ENCODE data around the gene OR4E2. TPM values are rescaled to one million over a fixed set of nuclear protein-coding genes. Genes with fewer than 3 reads are reported as not detected.

Gene OR4E2
- polyA plus RNA-seq, 1 donor from 2014 or later, result not detected

DNA sequence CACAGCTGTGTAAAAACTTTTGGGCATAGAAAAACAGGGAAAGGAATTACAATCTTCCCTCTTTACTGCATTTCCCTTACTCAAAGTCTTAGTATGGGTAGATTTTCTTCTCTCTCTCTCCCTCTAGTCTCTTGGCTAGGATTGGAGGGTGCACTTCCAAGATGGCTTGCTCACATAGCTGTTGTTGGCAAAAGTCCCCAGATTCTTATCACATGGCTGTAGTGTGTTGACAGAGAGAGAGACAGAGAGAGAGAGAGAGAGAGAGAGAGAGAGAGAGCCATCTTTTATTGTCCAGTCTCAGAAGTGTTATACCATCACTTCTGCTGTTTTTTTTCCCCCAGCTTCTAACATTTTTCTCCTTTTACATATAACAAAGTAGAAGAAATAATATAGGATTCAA, 6.3 kb upstream of the OR4E2 start:
- Histone ChIP-seq H3K27me3 (ENCODE audit: insufficient read depth, low read depth, low read length) (no peaks in the 10 kb centered on the region), H3K9ac (ENCODE audit: low read length) (no peak overlapping the region), H2AFZ (ENCODE audit: low read depth, low read length) (no peak overlapping the region), H3F3A (ENCODE audit: insufficient read depth, low read length, poor library complexity, severe bottlenecking) (no peaks in the 10 kb centered on the region), H3K9me2 (ENCODE audit: insufficient read depth, low read length) (no peaks in the 10 kb centered on the region), H3K27ac (ENCODE audit: low read length) (no peak overlapping the region), H4K20me1 (ENCODE audit: insufficient read depth) (no peaks in the 10 kb centered on the region), H3K36me3 (ENCODE audit: insufficient read depth, low read length) (no peaks in the 10 kb centered on the region), H3K9me3 (ENCODE audit: low read length) (no peaks in the 10 kb centered on the region), H3K4me2 (ENCODE audit: low read length) (no peak overlapping the region), H3K79me2 (replicated peaks; ENCODE audit: insufficient read depth, low read length) (no peaks in the 10 kb centered on the region), H3K4me3 (ENCODE audit: low read length) (no peak overlapping the region)
- TF ChIP-seq SMC3 (conservative IDR thresholded peaks at IDR 0.05; ENCODE audit: poor library complexity) (no peak), RAD21 (conservative IDR thresholded peaks at IDR 0.05) (no peak), EZH2 (IDR thresholded peaks at IDR 0.05; ENCODE audit: borderline replicate concordance, insufficient read depth, low read length, poor library complexity, severe bottlenecking) (no peak), POLR2AphosphoS5 (IDR thresholded peaks at IDR 0.05) (no peak), EP300 (conservative IDR thresholded peaks at IDR 0.05; ENCODE audit: poor library complexity, severe bottlenecking) (no peak), TAF1 (IDR thresholded peaks at IDR 0.05; ENCODE audit: low read depth) (no peak), MXI1 (conservative IDR thresholded peaks at IDR 0.05; ENCODE audit: poor library complexity, severe bottlenecking) (no peak)
- TF ChIP-seq, protein P1, sequence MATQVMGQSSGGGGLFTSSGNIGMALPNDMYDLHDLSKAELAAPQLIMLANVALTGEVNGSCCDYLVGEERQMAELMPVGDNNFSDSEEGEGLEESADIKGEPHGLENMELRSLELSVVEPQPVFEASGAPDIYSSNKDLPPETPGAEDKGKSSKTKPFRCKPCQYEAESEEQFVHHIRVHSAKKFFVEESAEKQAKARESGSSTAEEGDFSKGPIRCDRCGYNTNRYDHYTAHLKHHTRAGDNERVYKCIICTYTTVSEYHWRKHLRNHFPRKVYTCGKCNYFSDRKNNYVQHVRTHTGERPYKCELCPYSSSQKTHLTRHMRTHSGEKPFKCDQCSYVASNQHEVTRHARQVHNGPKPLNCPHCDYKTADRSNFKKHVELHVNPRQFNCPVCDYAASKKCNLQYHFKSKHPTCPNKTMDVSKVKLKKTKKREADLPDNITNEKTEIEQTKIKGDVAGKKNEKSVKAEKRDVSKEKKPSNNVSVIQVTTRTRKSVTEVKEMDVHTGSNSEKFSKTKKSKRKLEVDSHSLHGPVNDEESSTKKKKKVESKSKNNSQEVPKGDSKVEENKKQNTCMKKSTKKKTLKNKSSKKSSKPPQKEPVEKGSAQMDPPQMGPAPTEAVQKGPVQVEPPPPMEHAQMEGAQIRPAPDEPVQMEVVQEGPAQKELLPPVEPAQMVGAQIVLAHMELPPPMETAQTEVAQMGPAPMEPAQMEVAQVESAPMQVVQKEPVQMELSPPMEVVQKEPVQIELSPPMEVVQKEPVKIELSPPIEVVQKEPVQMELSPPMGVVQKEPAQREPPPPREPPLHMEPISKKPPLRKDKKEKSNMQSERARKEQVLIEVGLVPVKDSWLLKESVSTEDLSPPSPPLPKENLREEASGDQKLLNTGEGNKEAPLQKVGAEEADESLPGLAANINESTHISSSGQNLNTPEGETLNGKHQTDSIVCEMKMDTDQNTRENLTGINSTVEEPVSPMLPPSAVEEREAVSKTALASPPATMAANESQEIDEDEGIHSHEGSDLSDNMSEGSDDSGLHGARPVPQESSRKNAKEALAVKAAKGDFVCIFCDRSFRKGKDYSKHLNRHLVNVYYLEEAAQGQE (IDR thresholded peaks at IDR 0.05; ENCODE audit: borderline replicate concordance), result no peak
- TF ChIP-seq, protein P2, sequence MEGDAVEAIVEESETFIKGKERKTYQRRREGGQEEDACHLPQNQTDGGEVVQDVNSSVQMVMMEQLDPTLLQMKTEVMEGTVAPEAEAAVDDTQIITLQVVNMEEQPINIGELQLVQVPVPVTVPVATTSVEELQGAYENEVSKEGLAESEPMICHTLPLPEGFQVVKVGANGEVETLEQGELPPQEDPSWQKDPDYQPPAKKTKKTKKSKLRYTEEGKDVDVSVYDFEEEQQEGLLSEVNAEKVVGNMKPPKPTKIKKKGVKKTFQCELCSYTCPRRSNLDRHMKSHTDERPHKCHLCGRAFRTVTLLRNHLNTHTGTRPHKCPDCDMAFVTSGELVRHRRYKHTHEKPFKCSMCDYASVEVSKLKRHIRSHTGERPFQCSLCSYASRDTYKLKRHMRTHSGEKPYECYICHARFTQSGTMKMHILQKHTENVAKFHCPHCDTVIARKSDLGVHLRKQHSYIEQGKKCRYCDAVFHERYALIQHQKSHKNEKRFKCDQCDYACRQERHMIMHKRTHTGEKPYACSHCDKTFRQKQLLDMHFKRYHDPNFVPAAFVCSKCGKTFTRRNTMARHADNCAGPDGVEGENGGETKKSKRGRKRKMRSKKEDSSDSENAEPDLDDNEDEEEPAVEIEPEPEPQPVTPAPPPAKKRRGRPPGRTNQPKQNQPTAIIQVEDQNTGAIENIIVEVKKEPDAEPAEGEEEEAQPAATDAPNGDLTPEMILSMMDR (IDR thresholded peaks at IDR 0.05; ENCODE audit: poor library complexity, severe bottlenecking), result no peak

DNA sequence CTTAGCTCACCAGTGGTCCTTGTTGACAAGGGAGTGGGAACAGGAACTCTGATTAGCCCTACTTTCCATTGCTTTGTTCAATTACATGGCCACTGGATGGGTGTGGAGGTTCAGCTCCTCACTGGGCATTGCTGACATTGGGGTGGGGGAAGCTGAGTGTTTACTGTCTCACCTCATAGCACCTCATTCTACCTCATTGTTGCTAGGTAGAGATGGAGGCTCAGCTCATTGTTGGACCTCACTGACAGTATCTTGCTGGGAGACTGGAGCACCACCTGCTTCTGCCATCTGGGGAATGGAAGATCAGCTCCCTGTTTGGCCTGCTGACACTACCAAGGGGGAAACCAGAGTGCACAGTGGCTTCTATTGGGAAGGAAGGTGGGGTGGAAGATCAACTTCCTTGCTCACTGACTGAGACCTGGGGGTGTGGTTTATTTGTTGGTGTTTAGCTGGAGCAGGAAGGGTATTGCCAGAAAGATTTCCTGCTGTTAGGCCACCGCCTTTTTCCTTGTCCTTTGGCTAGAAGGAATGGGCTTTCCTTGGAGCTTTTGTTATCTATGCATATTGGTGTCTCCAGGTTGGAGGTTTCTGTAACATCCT, 1.3 kb upstream of the OR4E2 start:
- no peaks in the 10 kb centered on the region for H3K27me3 ChIP-seq (ENCODE audit: insufficient read depth, low read depth, low read length)
- no peaks in the 10 kb centered on the region for H3K79me2 ChIP-seq (replicated peaks; ENCODE audit: insufficient read depth, low read length)
- H3F3A ChIP-seq (ENCODE audit: insufficient read depth, low read length, poor library complexity, severe bottlenecking), result no peaks in the 10 kb centered on the region
- no peak overlapping the region for H3K27ac ChIP-seq (ENCODE audit: low read length)
- no peaks in the 10 kb centered on the region for H3K9me2 ChIP-seq (ENCODE audit: insufficient read depth, low read length)
- H3K36me3 ChIP-seq (ENCODE audit: insufficient read depth, low read length), result no peaks in the 10 kb centered on the region
- no peaks in the 10 kb centered on the region for H3K9me3 ChIP-seq (ENCODE audit: low read length)
- H4K20me1 ChIP-seq (ENCODE audit: insufficient read depth), result no peaks in the 10 kb centered on the region
- H2AFZ ChIP-seq (ENCODE audit: low read depth, low read length), result no peak overlapping the region
- H3K4me3 ChIP-seq (ENCODE audit: low read length), result no peak overlapping the region
- no peak overlapping the region for H3K4me2 ChIP-seq (ENCODE audit: low read length)
- no peak overlapping the region for H3K9ac ChIP-seq (ENCODE audit: low read length)
- TF ChIP-seq TAF1 (IDR thresholded peaks at IDR 0.05; ENCODE audit: low read depth) (no peak), MXI1 (conservative IDR thresholded peaks at IDR 0.05; ENCODE audit: poor library complexity, severe bottlenecking) (no peak), SMC3 (conservative IDR thresholded peaks at IDR 0.05; ENCODE audit: poor library complexity) (no peak), RAD21 (conservative IDR thresholded peaks at IDR 0.05) (no peak), EZH2 (IDR thresholded peaks at IDR 0.05; ENCODE audit: borderline replicate concordance, insufficient read depth, low read length, poor library complexity, severe bottlenecking) (no peak), EP300 (conservative IDR thresholded peaks at IDR 0.05; ENCODE audit: poor library complexity, severe bottlenecking) (no peak), POLR2AphosphoS5 (IDR thresholded peaks at IDR 0.05) (no peak)
- TF ChIP-seq, protein P2 (IDR thresholded peaks at IDR 0.05; ENCODE audit: poor library complexity, severe bottlenecking), result no peak
- TF ChIP-seq, protein P1 (IDR thresholded peaks at IDR 0.05; ENCODE audit: borderline replicate concordance), result no peak

All from neural cell (in vitro differentiated cells).